GM21360 (cell line): ENCODE results near the gene CLEC4G.

Source experiments
- ATAC-seq: cut with Tn5 transposase; IDR thresholded peaks from one replicate; pipeline ENCODE4 v1.9.1; 2021; ENCODE audit warnings: mild to moderate bottlenecking, moderate library complexity; ENCODE audit not compliant: unreplicated experiment

CLEC4G gene

DNA sequence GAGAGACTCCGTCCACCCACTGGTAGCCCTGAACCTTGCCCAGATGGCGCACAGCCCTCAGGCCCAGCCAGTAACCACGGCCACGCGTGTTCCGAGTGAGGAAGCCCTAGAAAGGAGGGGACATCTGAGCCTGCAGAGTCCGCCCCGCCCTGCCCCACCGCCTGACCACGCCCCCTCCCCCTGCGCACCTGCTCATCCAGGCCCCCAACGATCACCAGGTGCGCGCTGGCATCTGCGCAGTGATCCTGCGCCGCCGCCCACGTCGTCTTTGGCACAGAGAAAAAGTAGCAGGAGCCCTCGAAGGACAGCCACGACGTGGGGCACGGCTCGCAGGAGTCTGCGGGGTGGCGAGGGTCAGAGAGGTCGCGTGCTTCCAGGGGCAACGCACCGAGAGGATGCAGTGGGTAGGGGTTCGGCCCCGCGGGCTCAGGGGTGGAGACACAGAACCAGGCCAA is 2.1 kb downstream of the CLEC4G start:
- ATAC-seq: no peak

DNA sequence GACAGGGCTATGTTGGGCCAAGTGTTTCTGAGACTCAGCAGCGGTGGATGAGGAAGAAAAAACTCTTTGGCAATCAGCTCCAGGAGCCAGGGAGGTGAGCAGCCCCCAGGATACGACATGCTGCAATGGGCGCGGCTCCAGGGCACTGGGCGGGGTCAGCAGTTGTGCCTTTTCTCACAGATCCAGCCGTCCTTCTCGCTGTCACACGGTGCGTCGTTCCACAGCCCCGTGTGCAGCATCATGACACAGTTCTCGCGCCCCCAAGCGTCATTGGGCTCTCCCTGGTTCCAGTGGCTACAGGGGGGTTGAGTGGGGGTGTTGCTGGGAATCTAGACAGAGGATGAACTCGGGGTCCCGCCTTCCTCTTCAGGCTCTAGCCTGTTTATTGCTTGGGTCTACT is 2.7 kb downstream of the CLEC4G start:
- ATAC-seq: no peak

DNA sequence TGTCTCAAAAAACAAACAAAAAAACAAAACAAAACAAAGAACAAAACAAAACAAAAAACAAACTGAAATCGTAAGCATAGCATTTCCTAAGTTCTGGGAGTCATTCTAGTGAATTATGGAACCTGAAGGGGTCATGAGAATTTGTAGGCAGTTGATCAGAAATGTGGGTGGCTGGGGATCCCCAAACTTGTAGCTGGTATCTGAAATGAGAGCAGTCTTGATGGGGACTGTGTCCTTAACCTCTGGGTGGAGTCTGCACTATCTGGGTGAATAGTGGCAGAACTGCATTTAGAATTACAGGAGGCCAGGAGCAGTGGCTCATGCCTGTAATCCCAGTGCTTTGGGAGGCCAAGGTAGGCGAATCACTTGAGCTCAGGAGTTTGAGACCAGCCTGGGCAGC is 6.1 kb downstream of the CLEC4G start:
- ATAC-seq: no peak

DNA sequence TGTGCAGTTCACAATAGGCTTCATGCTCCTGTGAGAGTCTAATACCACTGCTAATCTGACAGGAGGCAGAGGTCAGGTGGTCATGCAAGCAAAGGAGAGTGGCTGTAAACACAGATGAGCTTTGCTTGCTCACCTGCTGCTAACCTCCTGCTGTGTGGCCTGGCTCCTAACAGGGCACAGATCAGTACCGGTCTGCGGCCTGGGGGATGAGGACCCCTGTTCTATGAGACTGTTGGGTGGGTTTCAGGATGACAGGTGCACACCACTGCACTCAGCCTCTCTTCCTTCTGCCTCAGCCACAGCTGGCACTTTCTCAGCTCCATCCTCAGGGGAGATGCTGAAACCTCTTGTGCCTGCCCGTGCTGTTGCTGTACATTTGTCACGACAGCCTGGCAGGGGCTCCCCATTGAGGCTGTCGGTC is 9.7 kb downstream of the CLEC4G start:
- ATAC-seq: no peak

DNA sequence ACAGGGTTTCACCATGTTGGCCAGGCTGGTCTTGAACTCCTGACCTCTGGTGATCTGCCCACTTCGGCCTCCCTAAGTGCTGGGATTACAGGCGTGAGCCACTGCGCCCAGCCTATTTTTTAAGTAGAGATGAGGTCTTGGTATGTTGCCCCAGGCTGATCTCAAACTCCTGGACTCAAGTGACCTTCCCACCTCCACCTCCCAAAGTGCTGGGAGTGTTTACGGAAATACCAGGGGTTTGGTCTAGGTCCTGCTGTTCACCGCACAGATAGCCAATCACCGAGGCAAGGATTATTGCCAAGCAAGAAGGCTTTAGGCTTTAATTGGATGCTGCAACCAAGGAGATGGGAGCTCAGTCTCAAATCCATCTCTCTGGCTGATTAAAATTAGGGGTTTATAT is 11.6 kb downstream of the CLEC4G start:
- no peak for ATAC-seq

DNA sequence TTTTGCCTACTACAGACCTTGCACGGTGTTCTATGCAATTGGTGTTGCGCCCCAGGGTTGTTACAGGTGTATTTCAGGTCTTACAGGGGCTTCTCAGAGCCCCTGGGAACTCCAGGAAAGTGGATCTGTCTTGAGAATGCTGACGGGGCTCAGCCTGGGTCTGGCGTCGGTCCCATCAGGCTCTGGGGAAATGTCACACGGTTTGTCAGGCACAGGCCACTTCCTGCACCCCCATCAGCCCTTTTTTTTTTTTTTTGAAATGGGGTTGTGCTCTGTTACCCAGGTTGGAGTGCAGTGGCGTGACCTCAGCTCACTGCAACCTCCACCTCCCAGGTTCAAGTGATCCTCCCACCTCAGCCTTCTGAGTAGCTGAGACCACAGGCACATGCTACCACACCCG is 13.2 kb downstream of the CLEC4G start:
- ATAC-seq: no peak

DNA sequence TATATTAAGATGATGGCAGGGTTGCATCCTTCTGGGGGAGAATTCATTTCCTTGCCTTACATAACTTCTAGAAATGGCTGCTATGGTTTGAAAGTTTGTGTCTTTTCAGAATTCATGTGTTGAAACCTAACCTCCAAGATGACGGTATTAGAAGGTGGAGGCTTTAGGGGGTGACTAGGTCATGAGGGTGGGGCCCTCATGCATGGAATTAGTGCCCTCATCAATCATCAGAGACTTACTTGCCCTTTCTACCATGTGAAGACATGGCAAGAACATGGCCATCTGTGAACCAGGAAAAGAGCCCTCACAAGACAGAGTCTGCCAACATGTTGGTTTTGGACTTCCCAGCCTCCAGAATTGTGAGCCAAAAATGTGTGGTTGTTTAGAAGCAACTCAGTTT is 15.1 kb downstream of the CLEC4G start:
- ATAC-seq: no peak

DNA sequence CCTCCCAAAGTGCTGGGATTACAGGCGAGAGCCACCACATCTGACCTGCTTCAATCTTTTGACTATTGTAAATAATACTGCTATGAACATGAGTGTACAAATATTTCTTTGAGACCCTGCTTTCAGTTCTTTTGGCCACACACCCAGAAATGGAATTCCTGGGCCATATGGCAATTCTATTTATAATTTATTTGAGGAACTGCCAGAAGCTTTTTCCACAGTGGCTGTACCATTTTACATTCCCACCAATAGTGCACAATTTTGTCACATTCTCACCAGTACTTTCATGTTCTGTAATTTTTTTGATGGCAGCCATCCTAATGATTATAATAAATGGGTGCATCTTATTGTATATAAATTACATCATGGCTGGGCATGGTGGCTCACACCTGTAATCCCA is 16.2 kb downstream of the CLEC4G start:
- no peak for ATAC-seq

DNA sequence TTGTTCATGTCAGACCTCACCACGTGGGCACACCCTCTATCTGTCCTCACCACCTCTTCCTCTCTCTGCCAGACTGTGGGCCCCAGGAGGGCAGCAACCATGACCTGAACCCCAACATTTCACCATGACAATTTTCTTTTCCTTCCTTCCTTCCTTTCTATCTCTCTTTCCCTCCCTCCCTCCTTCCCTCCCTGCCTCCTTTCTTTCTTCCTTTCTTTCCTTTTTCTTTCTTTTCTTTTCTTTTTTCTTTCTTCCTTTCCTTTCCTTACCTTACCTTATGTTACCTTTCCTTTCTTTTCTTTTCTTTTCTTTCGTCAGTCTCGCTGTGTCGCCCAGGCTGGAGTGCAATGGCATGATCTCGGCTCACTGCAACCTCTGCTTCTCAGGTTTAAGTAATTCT is 21.3 kb downstream of the CLEC4G start:
- no peak for ATAC-seq

DNA sequence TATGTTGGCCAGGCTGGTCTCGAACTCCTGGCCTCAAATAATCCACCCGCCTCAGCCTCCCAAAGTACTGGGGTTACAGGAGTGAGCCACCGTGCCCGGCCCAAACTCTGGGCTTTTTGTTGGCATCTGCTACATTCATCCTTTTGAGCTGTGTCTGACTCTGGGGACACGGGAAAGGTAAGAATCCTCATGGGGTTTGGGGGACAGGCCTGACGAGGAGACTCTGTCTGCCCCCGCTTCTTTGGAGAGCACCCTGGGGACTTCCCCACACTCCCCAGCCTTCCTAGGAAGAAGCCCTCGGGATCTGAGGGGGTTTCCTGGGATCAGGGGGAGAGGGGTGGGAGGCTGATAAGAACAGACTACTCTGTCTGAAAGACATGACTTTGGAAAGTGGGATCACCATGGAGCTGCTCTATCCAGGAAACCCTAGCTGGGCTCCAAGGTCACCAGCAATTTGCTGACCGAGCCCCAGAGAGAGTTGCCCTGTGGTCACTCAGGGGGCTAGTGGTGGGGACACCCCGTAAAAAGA is 21.9 kb downstream of the CLEC4G start:
- no peak for ATAC-seq

DNA sequence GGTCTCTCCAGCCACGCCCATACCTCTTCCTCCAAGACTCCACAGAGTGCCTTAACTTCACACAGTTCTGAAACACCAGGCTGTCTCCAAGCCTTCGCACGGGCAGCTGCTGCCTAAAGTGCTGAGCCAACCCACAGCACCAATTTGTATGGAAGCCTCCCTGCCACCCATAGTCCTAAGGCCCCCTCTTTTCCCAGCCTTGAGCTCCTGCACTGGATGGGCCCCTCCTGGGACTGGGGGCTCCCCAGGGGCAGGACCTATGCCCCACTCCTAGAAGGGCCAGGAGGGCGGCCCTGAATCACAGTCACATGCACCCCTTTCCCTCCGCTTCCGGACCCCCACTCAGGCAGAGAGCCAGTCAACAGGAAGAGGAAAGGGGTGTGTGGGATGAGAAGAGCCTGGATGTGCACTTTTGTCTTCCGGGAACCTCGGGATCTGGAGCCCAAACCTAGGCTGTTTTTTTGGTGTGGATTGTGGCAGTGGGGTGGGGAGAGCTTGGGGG is 24.9 kb downstream of the CLEC4G start:
- ATAC-seq: no peak

DNA sequence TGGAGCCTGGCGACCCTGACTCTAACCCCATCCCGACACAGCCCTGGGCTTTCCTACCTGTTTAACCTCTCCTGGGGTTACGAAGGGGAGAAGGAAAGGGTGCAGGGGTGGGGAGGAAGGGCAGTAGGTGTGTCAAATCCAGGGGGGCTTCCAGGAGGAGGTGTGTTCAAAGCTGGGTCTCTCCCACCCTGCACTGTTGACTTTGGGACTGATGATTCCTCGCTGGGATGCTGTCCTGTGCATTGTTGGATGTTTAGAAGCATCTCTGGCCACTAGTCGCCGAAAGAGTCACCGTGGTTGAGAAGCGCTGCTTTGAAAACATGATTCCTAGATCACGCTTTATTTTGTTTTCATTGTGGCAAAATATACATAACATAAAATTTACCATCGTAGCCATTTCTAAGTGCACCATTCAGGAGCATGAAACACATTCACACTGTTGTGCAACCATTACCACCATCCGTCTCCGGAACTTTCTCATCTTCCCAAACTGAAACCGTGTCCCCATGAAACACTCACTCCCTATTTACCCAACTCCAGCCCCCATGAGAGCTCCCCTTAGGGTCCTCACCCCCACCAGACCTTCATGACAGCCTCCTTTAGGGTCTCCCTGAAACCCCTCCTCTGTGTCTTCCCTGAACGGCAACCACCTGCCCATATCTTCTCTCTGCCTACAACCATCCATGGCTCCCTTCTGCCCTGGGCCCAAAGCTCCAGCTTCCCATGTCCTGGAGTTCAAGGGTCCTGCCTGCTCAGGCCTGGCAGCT is 25.5 kb downstream of the CLEC4G start:
- ATAC-seq: no peak

DNA sequence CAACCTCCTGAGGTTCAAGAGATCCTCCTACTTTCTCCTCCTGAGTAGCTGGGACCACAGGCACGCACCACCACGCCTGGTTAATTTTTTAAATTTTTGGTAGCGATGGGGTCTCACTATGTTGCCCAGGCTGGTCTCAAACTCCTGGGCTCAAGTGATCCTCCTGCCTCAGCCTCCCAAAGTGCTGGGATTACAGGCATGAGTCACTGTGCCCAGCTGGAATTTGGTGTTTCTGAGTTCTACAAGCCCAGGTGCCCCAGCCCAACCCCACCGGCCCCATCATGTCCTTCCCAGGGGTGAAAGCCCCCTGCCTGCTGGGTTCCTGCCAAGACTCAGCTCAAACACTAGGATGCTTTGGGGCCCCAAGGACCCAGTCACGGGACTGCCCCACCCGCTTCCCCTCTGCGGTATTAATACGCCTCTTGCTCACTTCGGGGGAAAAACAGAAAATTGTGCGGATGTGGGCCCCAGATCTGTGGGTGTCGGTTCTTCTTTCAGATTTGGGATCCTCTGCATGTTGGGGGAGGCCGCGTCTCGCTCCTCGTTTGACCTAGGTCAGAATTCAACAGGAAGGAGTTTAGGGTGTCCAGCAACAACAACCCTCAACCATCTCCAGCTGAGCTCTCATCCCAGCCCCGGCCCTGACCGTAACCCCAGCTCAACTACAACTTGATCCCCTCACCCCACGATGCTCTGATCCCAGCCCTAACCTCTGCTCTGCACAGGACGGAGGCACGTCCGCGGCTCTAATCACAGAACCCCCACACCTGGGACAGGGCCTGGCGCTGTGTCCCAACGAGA is 26.3 kb downstream of the CLEC4G start:
- no peak for ATAC-seq

DNA sequence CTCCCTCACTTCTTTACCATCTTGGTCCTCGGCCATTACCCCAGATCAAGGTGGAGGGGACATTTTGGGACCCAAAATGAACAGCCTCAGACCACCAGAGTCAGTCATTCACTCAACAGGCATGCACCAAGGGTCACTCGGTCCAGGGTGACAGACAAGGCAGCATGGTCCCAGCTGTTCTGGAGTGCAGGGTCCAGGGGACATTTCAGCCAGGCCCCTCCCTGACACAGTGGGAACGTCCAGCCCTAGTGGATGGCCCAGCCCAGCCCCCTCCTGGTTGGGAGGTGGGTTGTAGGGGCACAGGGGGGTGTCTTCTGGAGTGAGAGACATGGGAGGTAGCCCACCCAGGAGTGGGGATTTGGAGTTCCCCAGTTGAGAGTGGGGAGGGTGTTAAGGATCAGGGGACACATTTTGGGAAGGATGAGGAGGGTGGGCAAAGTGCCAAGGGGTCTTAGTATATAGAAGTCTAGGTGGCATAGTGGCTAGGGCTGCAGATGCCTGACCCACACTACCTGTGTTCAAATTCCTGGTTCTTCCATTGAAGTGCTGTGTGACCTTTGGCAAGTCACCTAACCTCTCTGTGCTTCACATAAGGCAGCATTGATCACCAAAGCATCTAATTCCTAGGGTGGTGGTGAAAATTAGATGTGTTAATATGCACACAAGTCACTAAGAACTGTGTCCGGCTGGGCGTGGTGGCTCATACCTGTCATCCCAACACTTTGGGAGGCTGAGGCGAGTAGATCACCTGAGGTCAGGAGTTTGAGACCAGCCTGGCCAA is 27.4 kb downstream of the CLEC4G start:
- ATAC-seq: no peak

DNA sequence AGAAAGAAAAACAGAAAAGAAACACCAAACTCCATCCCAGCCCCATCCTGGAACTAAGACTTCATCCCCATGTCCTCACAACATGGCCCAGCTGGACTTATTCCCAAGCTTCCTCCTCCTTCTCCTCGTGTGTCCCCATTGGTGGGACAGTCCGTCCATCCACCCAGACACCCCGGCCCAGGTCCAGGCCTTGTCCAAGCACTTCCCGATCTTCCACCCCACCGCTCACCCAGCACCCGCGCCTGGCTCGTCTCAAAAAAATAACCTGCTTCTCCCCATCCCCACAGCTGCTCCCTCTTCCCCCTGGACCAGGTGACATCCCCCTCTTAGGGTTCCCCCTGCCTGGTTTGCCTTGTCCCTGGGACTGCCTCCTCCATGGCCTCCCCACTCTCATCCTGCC is 28.6 kb downstream of the CLEC4G start:
- no peak for ATAC-seq

DNA sequence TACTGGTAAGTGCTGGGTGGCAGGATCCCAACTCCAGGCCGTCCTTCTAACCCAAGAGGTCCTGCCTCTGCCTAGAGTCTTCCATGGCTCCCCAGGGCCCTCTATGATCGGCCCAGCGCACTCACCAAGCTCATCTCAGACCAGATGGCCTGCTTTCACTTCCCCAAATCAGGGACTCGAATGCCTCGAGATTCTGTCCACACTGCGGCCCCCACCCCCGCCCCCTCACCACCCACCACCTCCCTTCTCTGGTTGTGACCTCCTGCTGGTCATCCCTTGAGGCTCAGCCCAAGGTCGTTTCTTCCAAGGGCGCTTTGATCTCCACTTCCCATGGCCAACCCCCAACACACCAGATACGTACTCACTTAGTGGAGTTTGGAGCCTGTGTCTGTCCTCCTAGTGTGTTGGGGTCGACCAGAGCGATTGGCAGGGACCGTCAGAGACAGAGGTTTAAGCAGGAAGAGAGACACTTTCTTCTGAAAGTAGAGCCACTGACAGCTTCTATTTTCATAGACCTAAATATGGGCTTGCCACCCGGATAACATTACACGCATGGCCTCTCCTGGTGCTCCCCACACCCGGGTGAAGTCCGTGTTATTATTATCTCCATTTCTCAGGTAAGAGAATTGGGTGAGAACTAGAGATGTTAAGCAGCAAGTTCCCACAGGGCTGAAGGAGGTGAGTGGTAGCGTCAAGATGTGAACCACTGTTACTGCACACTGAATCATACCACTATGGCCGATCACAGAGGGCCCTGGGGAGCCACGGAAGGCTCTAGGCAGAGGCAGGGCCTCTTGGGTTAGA is 30.1 kb downstream of the CLEC4G start, which contains the start of gene FCER2:
FCER2 (minus strand) TSS at position 478 of the 804 bp plus-strand sequence. CDS start 2,371 bp downstream, outside the sequence.
- ATAC-seq: peak; percentile 46

DNA sequence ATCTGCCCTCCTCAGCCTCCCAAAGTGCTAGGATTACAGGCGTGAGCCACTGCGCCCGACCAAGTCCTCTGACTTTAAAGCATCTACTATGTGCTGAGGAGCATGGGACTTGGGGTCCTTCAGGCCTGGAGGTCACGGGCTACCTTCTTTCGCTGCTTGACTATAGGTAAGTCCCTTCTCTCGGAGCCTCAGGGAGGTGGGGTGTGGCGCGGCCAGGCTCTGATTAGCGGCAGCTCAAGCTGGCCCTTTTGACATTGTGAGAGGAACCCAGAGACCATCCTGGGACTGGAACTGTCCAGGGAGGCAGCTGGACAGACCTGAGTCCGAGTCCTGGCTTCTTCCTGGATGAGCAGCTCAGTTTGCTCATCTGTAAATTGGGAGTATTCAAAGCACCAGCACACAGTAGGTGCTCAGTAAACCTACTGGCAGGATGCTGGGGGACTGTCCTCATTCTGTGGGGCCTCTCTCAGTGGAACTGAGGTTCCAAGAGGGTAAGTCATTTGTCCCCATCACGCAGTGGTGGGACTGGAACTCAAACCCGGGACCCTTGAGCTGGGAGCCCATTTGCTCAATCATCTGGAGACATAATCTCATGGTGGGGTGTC is 30.8 kb downstream of the CLEC4G start:
- ATAC-seq: no peak

DNA sequence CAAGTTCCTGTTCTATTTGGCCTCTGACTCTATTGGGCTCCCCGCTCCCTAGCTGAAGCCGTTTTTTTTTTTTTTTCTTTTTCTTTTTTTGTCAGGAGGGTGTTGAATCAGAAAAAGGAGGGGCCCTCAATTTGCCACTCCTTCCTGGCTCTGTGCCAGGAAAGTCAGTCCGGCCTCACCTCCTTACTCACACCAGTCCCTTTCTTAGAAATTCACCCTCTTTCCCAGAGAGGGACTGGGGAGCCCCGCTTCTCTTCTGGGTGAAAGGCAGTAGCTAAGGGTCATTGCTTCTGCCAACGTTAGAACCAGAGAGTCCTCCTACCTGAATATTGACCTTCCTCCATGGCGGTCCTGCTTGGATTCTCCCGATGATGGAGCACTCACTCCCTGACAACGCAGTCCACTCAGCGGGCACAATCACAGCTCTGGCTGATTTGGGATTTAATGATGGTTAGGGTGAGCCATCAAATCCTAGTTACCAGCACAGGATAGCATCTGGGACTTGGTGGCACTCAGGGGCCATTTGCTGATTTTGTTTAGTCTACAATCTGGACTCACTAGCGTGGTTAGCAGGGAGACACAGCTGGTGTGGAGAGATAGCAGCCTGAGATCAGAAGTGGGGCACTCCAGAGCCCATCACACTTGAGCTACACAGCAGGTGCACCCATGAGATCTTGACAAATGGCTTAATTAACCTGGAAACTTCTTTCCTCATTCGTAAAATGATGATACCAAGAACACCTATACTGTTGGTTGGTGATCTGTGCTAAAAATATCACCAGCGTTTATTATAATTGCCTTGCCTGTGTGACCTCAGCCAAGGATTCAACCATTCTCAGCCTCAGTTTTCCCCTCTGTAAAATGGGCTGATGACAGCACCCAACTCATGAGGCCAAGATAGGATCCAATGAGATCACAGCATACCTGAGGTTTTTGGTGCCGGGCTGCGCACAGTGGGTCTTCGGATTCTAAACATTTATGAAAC is 32.2 kb downstream of the CLEC4G start:
- no peak for ATAC-seq
